GM12878 (cell line): ENCODE measurements around the gene KIAA1217. TPM values are rescaled to one million over a fixed set of nuclear protein-coding genes. Genes with fewer than 3 reads are reported as not detected.

Source experiments
- ATAC-seq: fragments of 200-7000 bp; cut with Tn5 transposase; 3 replicates; pipeline ENCODE4 v1.9.1; 2020; ENCODE audit warnings: mild to moderate bottlenecking, moderate library complexity
- BruUV-seq: library from RNA; stranded (reverse); fragments of 400-500 nt; replicated peaks from 2 replicates; lab custom pipeline; 2021; lab: Mats Ljungman, UMichigan
- CTCF ChIA-PET: fragments of 300-600 bp; sonication (Branson Sonifier 250); formaldehyde crosslinking; extraction: SDS; loops from one replicate; lab custom pipeline; 2021; ENCODE audit warnings: inconsistent platforms; lab: Yijun Ruan, JAX
- POLR2A ChIA-PET: fragments of 350-600 bp; formaldehyde crosslinking; extraction: SDS; loops from one replicate; lab custom pipeline; 2021; ENCODE audit warnings: inconsistent platforms; lab: Charles Lee
- RAD21 ChIA-PET: fragments of 300-600 bp; sonication (Branson Sonifier 250); formaldehyde crosslinking; loops from one replicate; lab custom pipeline; 2023; ENCODE audit warnings: antibody characterized with exemption; ENCODE audit not compliant: unreplicated experiment; lab: Charles Lee
- SMC1A ChIA-PET: fragments of 300-600 bp; sonication (Branson Sonifier 250); formaldehyde crosslinking; loops from one replicate; lab custom pipeline; 2023; ENCODE audit not compliant: unreplicated experiment, uncharacterized antibody; lab: Charles Lee
- DNase-seq: peaks from one replicate; pipeline ENCODE4 v3.0.0-alpha.2; 2011; ENCODE audit warnings: low read depth, low spot score
- FAIRE-seq: peaks from 3 replicates; lab custom pipeline; 2011; peaks lifted over from hg19 to GRCh38; lab: Jason Lieb, UNC
- H2AFZ ChIP-seq: 2 replicates; pipeline ENCODE4 v1.6.0; 2011; ENCODE audit warnings: low read depth, low read length, control low read depth; ENCODE audit not compliant: control insufficient read depth
- H3K27ac ChIP-seq: 2 replicates; pipeline ENCODE4 v1.5.1; 2011; ENCODE audit warnings: control low read depth; ENCODE audit not compliant: control insufficient read depth, insufficient read depth
- H3K27me3 ChIP-seq, 2 experiments: replicated peaks in 1 of 2; 2 replicates each; pipeline versions ENCODE4 v1.6.0 to v1.6.1; 2011; ENCODE audit warnings: low read length in 1 of 2; ENCODE audit not compliant: control insufficient read depth in 2 of 2, insufficient read depth in 2 of 2
- H3K36me3 ChIP-seq, 2 experiments: 2 replicates each; pipeline ENCODE4 v1.5.1; 2011; ENCODE audit warnings: low read length in 1 of 2; ENCODE audit not compliant: control insufficient read depth in 2 of 2, insufficient read depth in 2 of 2
- H3K4me1 ChIP-seq: 2 replicates; pipeline ENCODE4 v1.6.1; 2011; ENCODE audit warnings: mild to moderate bottlenecking, low read length, moderate library complexity, mixed read lengths; ENCODE audit not compliant: control insufficient read depth, insufficient read depth
- H3K4me2 ChIP-seq: 2 replicates; pipeline ENCODE4 v1.6.0; 2011; ENCODE audit warnings: control low read depth; ENCODE audit not compliant: control insufficient read depth, insufficient read depth
- H3K4me3 ChIP-seq: fragments of 200-600 bp; sonication (generic); 2 replicates; pipeline ENCODE4 v1.5.1; 2016
- H3K79me2 ChIP-seq: 2 replicates; pipeline ENCODE4 v1.6.0; 2011; ENCODE audit warnings: low read length; ENCODE audit not compliant: control insufficient read depth, insufficient read depth
- H3K9ac ChIP-seq: 2 replicates; pipeline ENCODE4 v1.8.0; 2011; ENCODE audit warnings: low read length, control low read depth, mixed read lengths; ENCODE audit not compliant: control insufficient read depth, insufficient read depth
- H3K9me3 ChIP-seq: replicated peaks from 3 replicates; pipeline ENCODE4 v1.5.1; 2011; ENCODE audit warnings: mild to moderate bottlenecking, low read length; ENCODE audit not compliant: control insufficient read depth, insufficient read depth
- H4K20me1 ChIP-seq: 2 replicates; pipeline ENCODE4 v1.6.0; 2011; ENCODE audit not compliant: control insufficient read depth, insufficient read depth
- DPF2 ChIP-seq: fragments of 450-650 bp; IDR thresholded peaks from 2 replicates; pipeline ENCODE4 v1.6.1; 2017; ENCODE audit warnings: mild to moderate bottlenecking
- POU2F2 ChIP-seq: IDR thresholded peaks from 3 replicates; pipeline ENCODE4 v1.6.1; 2011; ENCODE audit warnings: low read depth, mild to moderate bottlenecking, low read length, borderline replicate concordance
- SREBF1 ChIP-seq: IDR thresholded peaks from 2 replicates; pipeline ENCODE4 v1.6.1; 2012; ENCODE audit warnings: mild to moderate bottlenecking, low read length
- WGBS: methylation state at CpG from one replicate; pipeline ENCODE4 v1.1.6; 2016; ENCODE audit warnings: low lambda C conversion rate; ENCODE audit not compliant: insufficient replicate concordance, insufficient coverage; ENCODE audit errors: missing lambda C conversion rate; 5-methylcytosine and 5-hydroxymethylcytosine counted together
- in situ Hi-C: fragments of 300-500 bp; cut with MboI; formaldehyde crosslinking; loops from 9 replicates; pipeline ENCODE4 v1.14.3; 2018; ENCODE audit warnings: mixed read lengths
- intact Hi-C: fragments of 100-400 bp; cut with micrococcal nuclease; formaldehyde crosslinking; loops from one replicate; pipeline ENCODE4 v1.14.2; 2022; ENCODE audit not compliant: unreplicated experiment
- polyA plus RNA-seq, 11 experiments: library from polyadenylated mRNA; depleted of rRNA in 4 of 11; unstranded in 6 of 11; stranded (reverse) in 5 of 11; fragments of >200 nt; fragmentation: Nextera tagmentation in 4 of 11; fragmentation: Illumina TruSeq in 1 of 11; extraction: Ambion mirVana in 4 of 11; extraction: Trizol in 1 of 11; gene quantifications; 1 replicate in 1 of 11; 2 replicates in 10 of 11; pipeline versions ENCODE4 v1.2.1 to v1.2.3, GENCODE V29; 2011 to 2016; ENCODE audit warnings: inconsistent platforms in 2 of 11, missing spikeins in 2 of 11, low read depth in 1 of 11
- total RNA-seq, 4 experiments: library from RNA; depleted of rRNA in 3 of 4; stranded (reverse); fragments of >200 nt in 3 of 4; fragmentation: Illumina TruSeq in 1 of 4; extraction: Trizol in 1 of 4; gene quantifications; 2 replicates each; pipeline versions ENCODE4 v1.2.1 to v1.2.3, GENCODE V29; 2013 to 2021
- TF ChIP-seq, protein P1 (sequence below): fragments of 450-650 bp; IDR thresholded peaks from 2 replicates; pipeline ENCODE4 v1.6.1; 2016; ENCODE audit warnings: mild to moderate bottlenecking, moderate library complexity, borderline replicate concordance
- TF ChIP-seq, protein P2 (sequence below): fragments of 450-650 bp; IDR thresholded peaks from 2 replicates; pipeline ENCODE4 v1.6.1; 2017; ENCODE audit warnings: low read depth, mild to moderate bottlenecking, moderate library complexity
- TF ChIP-seq, protein P3 (sequence below): fragments of 450-650 bp; IDR thresholded peaks from 2 replicates; pipeline ENCODE4 v1.6.1; 2017; ENCODE audit warnings: mild to moderate bottlenecking, moderate library complexity
- TF ChIP-seq, protein P4 (sequence below): fragments of 450-650 bp; conservative IDR thresholded peaks from 2 replicates; pipeline ENCODE4 v1.6.1; 2017; ENCODE audit warnings: mild to moderate bottlenecking, moderate library complexity

KIAA1217 gene
- total and polyA plus RNA-seq, 10 of the 15 experiments (the other 5 are each of a cell fraction or from before 2014, with no cell fraction given) = 0.57 to 3.8 (median 2.1) TPM

DNA sequence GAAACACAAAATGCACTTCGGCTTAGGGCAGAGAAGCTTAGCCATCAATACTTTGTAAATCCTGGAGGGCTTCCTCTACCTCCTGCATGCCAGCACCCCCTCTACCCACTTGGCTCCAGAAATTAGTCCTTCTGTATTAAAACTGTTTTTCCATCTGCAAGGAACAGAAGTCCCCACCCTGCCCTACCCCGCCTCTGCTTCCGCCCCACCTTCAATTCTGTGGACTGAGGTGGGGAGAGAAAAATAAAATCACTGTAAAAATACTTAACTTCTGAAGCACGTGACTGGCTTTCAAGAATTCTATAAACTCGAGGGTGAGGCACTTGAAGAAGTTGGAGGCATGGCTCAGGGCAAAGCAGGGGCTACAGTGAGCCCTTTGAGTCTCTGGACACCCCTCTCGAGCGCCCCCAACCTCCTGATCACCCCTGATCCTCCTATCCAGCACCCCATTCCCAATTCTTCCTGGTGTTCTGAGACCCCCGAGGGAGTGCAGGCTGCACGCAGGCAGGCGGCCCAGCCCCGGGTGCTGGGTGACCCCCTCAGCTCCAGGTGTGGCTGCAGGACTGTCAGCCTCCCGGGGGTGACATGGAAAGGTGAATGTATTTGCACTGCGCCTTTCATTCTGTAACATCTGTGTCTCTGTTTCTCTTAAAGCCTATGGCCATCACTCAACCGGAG is 7.3 kb upstream of the KIAA1217 start:
- FAIRE-seq (no peak), ATAC-seq (no peak), DNase-seq (no peak)
- POLR2A ChIA-PET = no interaction called here
- CTCF ChIA-PET = interaction anchor here (0.6 to 2.6 kb wide), 5 partner anchors 21 to 356 kb away, joined by 3 to 11 read pairs (median 4); no protein-coding TSS in a partner anchor
- no peak overlapping the region for H3K27ac ChIP-seq
- WGBS = 59% methylated on average over 14 of the region's 14 CpGs
- peaks cover 3% of the 10 kb centered on the region for H3K4me1 ChIP-seq
- no peak overlapping the region for H3K9ac ChIP-seq
- in situ Hi-C loops (no loop called here), intact Hi-C loops (no loop called here)
- H3K4me3 ChIP-seq = no peak overlapping the region
- no peaks in the 10 kb centered on the region for H4K20me1 ChIP-seq
- no peak overlapping the region for H3K4me2 ChIP-seq
- H2AFZ ChIP-seq = no peak overlapping the region
- no TSS peak for BruUV-seq
- no peaks in the 10 kb centered on the region for H3K36me3 ChIP-seq
- RAD21 ChIA-PET = interaction anchor here (1.1 to 1.3 kb wide), 3 partner anchors 8 to 207 kb away, joined by 3 read pairs; no protein-coding TSS in a partner anchor
- SMC1A ChIA-PET = interaction anchor here (0.9 to 2.0 kb wide), 2 partner anchors 301 to 303 kb away, joined by 3 to 8 read pairs; no protein-coding TSS in a partner anchor
- H3K27me3 ChIP-seq = no peaks in the 10 kb centered on the region
- H3K79me2 ChIP-seq = no peaks in the 10 kb centered on the region
- no peaks in the 10 kb centered on the region for H3K9me3 ChIP-seq
- TF ChIP-seq SREBF1 (no peak), DPF2 (no peak), POU2F2 (no peak)
- TF ChIP-seq, protein P1, sequence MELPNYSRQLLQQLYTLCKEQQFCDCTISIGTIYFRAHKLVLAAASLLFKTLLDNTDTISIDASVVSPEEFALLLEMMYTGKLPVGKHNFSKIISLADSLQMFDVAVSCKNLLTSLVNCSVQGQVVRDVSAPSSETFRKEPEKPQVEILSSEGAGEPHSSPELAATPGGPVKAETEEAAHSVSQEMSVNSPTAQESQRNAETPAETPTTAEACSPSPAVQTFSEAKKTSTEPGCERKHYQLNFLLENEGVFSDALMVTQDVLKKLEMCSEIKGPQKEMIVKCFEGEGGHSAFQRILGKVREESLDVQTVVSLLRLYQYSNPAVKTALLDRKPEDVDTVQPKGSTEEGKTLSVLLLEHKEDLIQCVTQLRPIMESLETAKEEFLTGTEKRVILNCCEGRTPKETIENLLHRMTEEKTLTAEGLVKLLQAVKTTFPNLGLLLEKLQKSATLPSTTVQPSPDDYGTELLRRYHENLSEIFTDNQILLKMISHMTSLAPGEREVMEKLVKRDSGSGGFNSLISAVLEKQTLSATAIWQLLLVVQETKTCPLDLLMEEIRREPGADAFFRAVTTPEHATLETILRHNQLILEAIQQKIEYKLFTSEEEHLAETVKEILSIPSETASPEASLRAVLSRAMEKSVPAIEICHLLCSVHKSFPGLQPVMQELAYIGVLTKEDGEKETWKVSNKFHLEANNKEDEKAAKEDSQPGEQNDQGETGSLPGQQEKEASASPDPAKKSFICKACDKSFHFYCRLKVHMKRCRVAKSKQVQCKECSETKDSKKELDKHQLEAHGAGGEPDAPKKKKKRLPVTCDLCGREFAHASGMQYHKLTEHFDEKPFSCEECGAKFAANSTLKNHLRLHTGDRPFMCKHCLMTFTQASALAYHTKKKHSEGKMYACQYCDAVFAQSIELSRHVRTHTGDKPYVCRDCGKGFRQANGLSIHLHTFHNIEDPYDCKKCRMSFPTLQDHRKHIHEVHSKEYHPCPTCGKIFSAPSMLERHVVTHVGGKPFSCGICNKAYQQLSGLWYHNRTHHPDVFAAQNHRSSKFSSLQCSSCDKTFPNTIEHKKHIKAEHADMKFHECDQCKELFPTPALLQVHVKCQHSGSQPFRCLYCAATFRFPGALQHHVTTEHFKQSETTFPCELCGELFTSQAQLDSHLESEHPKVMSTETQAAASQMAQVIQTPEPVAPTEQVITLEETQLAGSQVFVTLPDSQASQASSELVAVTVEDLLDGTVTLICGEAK = no peak
- TF ChIP-seq, protein P2, sequence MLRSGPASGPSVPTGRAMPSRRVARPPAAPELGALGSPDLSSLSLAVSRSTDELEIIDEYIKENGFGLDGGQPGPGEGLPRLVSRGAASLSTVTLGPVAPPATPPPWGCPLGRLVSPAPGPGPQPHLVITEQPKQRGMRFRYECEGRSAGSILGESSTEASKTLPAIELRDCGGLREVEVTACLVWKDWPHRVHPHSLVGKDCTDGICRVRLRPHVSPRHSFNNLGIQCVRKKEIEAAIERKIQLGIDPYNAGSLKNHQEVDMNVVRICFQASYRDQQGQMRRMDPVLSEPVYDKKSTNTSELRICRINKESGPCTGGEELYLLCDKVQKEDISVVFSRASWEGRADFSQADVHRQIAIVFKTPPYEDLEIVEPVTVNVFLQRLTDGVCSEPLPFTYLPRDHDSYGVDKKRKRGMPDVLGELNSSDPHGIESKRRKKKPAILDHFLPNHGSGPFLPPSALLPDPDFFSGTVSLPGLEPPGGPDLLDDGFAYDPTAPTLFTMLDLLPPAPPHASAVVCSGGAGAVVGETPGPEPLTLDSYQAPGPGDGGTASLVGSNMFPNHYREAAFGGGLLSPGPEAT = no peak
- TF ChIP-seq, protein P3, sequence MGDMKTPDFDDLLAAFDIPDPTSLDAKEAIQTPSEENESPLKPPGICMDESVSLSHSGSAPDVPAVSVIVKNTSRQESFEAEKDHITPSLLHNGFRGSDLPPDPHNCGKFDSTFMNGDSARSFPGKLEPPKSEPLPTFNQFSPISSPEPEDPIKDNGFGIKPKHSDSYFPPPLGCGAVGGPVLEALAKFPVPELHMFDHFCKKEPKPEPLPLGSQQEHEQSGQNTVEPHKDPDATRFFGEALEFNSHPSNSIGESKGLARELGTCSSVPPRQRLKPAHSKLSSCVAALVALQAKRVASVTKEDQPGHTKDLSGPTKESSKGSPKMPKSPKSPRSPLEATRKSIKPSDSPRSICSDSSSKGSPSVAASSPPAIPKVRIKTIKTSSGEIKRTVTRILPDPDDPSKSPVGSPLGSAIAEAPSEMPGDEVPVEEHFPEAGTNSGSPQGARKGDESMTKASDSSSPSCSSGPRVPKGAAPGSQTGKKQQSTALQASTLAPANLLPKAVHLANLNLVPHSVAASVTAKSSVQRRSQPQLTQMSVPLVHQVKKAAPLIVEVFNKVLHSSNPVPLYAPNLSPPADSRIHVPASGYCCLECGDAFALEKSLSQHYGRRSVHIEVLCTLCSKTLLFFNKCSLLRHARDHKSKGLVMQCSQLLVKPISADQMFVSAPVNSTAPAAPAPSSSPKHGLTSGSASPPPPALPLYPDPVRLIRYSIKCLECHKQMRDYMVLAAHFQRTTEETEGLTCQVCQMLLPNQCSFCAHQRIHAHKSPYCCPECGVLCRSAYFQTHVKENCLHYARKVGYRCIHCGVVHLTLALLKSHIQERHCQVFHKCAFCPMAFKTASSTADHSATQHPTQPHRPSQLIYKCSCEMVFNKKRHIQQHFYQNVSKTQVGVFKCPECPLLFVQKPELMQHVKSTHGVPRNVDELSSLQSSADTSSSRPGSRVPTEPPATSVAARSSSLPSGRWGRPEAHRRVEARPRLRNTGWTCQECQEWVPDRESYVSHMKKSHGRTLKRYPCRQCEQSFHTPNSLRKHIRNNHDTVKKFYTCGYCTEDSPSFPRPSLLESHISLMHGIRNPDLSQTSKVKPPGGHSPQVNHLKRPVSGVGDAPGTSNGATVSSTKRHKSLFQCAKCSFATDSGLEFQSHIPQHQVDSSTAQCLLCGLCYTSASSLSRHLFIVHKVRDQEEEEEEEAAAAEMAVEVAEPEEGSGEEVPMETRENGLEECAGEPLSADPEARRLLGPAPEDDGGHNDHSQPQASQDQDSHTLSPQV = no peak
- TF ChIP-seq, protein P4, sequence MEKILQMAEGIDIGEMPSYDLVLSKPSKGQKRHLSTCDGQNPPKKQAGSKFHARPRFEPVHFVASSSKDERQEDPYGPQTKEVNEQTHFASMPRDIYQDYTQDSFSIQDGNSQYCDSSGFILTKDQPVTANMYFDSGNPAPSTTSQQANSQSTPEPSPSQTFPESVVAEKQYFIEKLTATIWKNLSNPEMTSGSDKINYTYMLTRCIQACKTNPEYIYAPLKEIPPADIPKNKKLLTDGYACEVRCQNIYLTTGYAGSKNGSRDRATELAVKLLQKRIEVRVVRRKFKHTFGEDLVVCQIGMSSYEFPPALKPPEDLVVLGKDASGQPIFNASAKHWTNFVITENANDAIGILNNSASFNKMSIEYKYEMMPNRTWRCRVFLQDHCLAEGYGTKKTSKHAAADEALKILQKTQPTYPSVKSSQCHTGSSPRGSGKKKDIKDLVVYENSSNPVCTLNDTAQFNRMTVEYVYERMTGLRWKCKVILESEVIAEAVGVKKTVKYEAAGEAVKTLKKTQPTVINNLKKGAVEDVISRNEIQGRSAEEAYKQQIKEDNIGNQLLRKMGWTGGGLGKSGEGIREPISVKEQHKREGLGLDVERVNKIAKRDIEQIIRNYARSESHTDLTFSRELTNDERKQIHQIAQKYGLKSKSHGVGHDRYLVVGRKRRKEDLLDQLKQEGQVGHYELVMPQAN = no peak
